Transverse colon (tissue), 4 donors: ENCODE measurements around the gene CYTH3.

ENCODE experiments used
- CTCF ChIP-seq, 5 experiments: fragments of 200-600 bp in 3 of 5; fragments of 450-650 bp in 2 of 5; sonication (generic) in 3 of 5; IDR thresholded peaks; 1 replicate in 2 of 5; 2 replicates in 3 of 5; pipeline ENCODE4 v1.5.1; 2016 to 2017; ENCODE audit warnings: antibody characterized with exemption in 5 of 5, inconsistent platforms in 3 of 5, mild to moderate bottlenecking in 2 of 5, moderate library complexity in 1 of 5
- EP300 ChIP-seq: sonication (generic); formaldehyde crosslinking; IDR thresholded peaks from one replicate; pipeline ENCODE4 v1.6.1; 2017; ENCODE audit warnings: antibody characterized with exemption, low read depth
- POLR2A ChIP-seq: fragments of 450-650 bp; IDR thresholded peaks from one replicate; pipeline ENCODE4 v1.6.1; 2016; ENCODE audit warnings: antibody characterized with exemption, mild to moderate bottlenecking, moderate library complexity
- POLR2AphosphoS5 ChIP-seq, 3 donors: sonication (generic); formaldehyde crosslinking; IDR thresholded peaks; one replicate each; pipeline ENCODE4 v1.6.1; 2016; ENCODE audit warnings: antibody characterized with exemption in 3 of 3

GRCh38 chr7:6317797-6318438 is 45.5 kb upstream of the CYTH3 start:
- TF ChIP-seq CTCF (IDR thresholded peaks at IDR 0.05) (no peak), POLR2A (no peak), POLR2AphosphoS5 (IDR thresholded peaks at IDR 0.05) (peak in 2 of 3 donors; percentile 60 to 61), EP300 (no peak)
